Measurements from ENCODE around the gene KIF6.
"Not testable (repeated sequence)": the region's sequence is repeated elsewhere in the genome, so short reads cannot be mapped to it uniquely, and the experiment has no call there.

Gene KIF6

DNA sequence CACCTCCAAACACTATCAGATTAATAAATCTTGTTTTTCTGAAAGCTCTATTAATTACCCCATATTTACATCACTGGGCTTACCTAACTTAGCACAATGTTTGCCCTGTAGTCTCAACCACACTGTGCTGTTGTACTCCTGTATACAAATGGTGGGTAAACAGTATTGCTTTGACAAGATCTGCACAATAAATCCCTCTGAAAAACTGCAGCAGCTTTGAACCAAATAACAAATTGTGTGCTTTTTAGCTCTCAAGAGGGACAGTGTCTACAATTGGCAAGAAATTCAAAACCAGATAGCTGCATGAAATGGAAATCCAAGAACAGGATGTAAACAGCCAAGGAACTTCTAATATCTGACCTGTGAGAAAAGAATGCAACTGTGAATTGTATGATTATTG lies 10.4 kb downstream of the KIF6 start:
- no peak for DNase-seq (ENCODE audit: low read depth, low spot score)

- no peak for DNase-seq (ENCODE audit: low read depth, low spot score)
These were observed 17.1 kb downstream of the KIF6 start for GRCh38 chr6:39707962-39708683.

- no peak for DNase-seq (ENCODE audit: low read depth, low spot score)
These were observed 18.3 kb downstream of the KIF6 start for GRCh38 chr6:39706819-39707335.

- DNase-seq (ENCODE audit: low read depth, low spot score), result no peak
These were observed 22.9 kb downstream of the KIF6 start for GRCh38 chr6:39702265-39702664.

DNA sequence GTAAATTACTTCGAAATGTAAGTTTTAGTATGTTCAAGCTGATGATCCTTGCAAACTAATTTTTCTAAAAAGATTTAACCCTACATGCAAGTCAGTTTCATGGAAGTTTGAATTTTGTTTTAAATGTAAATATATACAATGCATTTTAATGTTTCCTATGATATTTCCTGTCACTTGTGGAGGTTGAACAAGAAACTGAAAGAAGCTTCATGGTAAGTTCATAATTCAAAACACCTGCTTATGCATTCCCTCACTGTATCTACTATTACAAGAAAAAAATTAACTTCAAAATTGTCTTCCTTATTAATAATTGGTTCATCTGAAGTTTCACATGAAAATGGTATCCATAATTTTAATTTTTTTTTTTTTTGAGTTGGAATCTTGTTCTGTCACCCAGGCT lies 24.8 kb downstream of the KIF6 start:
- DNase-seq (ENCODE audit: low read depth, low spot score), result no peak

- no peak for DNase-seq (ENCODE audit: low read depth, low spot score)
These were observed 26.4 kb downstream of the KIF6 start for GRCh38 chr6:39698789-39699188.

DNA sequence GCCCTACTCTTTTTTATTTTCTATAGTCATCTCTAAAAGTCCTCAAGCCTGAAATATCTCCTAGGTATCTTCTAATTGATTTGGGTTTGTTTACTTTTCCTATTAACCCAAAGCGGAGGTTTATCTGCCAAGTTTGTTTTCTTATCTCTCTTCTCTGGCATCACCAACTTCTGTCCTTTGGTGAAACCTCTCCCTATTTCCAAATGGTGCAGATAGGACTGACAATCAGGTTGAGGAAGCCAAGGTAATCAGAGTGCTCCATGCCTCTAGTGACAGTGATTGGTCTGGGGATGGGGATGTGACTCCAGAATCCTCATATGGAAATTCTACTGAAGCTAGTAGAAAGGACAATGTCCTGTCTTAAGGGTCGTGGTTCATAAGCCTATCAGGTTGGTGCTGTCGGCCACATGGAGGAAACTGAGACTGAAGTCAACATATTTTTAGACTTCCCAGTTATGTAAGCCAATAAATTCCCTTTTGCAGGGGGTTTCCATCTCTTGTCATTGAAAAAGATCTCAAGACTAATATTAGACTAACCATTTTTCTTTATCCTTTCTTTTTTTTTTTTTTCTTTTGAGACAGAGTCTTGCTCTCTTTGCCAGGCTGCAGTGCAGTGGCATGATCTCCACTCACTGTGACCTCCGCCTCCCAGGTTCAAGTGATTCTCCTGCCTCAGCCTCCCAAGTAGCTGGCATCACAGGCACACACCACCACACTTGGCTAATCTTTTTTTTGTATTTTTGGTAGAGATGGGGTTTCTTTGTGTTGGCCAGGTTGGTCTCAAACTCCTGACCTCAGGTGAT lies 28.0 kb downstream of the KIF6 start:
- DNase-seq (ENCODE audit: low read depth, low spot score), result no peak

- no peak for DNase-seq (ENCODE audit: low read depth, low spot score)
These were observed 29.8 kb downstream of the KIF6 start for GRCh38 chr6:39695447-39695846.

DNA sequence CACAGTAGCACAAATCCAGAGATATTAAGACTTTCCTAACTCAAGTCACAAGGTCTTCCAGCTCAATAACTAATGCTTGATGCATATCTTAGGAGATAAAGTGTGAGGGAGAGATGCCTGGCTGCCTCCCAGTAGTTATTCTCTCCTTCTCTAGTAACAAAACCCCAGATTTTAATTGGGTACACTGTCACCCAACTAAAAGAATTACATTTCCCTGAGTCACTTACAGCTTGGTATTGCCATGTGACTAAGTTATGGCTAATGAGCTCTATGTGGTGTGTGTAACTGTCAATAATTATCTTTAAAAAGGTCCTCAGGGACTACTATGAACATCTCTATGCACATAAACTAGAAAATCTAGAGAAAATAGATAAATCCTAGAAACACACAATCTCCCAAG lies 32.0 kb downstream of the KIF6 start:
- no peak for DNase-seq (ENCODE audit: low read depth, low spot score)

DNA sequence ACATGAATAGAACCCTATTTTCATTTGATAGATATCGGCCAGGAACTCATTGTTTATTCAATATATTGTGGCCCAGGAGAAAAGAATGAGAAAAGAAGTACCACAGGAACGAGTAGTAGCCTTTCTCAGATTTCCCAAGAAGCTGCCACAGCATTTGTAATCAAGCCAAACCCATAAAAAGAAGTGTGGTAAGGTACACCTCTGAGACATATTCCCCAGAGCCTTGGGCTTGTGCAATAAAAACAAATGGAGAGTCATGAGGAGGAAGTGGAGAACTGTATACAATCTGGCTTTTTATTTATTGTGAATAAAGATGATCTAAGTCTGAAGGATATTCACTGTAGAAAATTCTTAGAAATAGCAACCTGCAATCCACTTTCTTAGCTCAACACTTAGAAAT lies 36.7 kb downstream of the KIF6 start:
- no peak for DNase-seq (ENCODE audit: low read depth, low spot score)

DNA sequence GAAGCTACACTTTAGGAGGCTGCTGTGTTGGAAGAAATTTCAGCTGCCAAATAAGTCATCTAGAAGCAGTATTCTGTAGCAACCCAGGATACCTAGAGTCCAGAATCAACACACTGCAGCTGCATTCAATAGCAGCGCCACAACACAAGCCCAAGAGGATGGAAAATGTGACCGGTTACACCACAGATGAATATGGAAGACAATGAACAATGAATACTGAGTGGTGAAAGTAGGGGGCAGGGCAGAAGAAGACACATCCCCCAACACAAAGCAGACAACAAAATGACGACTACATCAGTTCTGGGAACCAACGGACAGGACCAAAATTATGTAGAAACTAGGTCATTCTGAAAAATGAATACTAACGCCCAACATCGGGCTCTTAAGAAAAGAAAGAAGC lies 38.2 kb downstream of the KIF6 start:
- DNase-seq (ENCODE audit: low read depth, low spot score), result no peak

DNA sequence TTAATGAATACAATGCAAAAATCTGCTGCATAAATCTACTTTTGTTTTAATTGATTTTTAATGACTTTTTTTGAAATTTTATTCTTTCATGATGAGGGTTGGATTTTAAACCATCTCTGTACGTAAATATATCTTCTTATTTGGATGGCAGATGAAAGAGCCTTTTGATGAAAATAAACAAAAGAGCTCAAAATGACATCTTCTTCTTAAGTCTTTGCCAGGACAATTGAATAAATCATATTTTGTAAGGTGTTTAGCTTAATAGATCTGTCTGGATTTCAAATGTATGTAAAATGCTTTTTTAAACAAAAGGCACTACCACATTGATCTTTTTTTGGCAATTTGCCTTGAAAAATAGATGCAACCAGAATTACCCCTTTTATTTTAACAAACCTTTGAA lies 39.3 kb downstream of the KIF6 start:
- no peak for DNase-seq (ENCODE audit: low read depth, low spot score)

DNA sequence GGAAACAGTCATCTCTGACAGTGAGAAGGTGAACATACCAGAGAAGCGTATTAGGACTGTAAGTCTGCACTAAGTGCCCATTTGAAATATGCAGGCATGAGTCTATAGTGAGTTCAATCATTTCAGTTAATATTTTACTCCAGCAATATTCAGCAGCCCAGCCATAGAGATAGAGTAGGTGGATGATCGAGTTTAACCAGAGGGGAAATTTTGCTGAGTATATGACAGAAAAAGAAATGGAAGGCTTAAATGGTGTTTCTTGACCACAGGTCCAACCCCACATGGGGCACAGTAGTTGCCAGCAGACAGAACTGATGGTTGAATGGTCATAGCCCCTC lies 39.8 kb downstream of the KIF6 start:
- no peak for DNase-seq (ENCODE audit: low read depth, low spot score)

DNA sequence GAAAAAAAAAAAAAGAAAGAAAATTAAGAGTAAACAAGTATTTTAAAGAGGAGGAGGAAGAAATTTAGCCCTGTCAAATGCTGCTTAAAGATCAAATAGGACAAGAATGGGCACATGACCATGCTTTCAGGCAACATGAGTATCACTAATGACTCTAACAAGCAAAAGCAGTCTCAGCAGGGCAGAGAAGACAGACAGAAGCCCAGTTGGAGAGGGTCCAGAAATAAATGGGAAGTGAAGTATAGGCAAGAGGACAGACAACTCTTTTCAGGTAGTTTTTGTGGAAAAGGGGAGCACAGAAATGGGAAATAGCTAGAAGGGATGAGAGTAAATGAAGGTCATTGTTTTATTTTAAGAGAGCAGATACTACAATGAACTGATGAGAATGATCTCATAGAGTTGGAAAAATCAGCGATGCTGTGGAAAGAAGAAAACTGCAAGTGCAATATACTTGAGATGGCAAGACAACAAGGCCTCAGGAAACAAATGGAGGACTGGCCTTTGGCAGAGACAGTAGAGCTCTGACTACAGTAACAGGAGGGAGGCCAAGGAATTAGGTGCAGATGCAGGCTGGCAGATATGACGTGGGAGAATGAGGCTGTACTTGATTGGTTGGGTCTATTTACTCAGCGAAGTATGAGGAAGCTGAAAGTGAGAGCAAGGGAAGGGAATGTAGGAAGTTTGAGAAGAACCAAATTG lies 40.3 kb downstream of the KIF6 start:
- DNase-seq (ENCODE audit: low read depth, low spot score), result no peak

DNA sequence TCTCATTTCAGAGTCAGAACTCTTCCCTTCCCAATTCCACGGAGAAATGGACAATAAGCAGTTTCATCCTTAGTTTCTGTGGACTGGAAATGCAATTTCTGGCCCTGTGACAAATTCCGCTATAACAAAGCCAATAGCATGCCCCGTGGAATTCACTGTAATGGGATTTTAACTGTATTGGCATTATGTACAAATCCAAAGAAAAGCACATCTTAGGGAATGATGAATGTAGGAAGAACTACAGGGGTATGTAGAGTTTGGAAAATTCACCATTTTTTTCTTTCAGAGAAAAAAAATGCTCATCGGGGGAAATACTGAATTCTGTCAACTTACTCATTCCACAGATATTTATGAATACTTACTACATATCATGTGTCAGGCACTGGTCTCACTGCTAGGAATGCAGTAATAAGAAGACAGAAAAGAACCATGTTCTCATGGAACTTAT lies 43.5 kb downstream of the KIF6 start:
- DNase-seq (ENCODE audit: low read depth, low spot score), result no peak

- no peak for DNase-seq (ENCODE audit: low read depth, low spot score)
These were observed 46.3 kb downstream of the KIF6 start for GRCh38 chr6:39678914-39679313.

DNA sequence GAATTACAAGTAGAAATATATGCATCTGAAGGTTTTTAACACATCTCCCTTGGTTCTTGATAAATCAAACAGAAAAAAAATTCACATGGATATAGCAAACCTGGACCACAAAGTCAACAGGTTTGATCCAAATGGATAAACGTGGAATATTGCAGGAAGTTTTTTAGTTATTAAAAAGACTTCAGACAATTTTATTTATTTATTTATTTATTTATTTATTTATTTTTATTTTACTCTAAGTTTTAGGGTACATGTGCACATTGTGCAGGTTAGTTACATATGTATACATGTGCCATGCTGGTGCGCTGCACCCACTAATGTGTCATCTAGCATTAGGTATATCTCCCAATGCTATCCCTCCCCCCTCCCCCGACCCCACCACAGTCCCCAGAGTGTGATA lies 47.9 kb downstream of the KIF6 start:
- DNase-seq (ENCODE audit: low read depth, low spot score), result not testable (repeated sequence)

DNA sequence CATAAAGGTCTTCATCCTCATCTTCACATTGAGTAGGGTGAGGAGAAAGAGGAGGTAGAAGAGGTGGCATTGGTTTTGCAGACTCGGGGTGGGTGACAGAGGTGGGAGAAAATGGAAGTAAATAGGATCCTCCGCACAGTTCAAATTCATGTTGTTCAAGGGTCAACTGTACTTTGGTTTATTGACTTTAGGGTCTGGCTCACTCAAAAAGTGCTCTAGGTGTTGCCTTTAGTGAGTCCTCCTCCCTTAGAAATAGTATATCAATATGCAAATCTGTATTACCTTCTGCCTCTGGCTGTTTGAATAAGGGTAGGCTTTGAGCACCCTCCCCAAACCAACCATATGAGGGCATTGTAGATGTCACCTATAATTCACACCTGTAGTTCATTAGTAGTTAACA lies 54.7 kb downstream of the KIF6 start:
- DNase-seq (ENCODE audit: low read depth, low spot score), result no peak

- DNase-seq (ENCODE audit: low read depth, low spot score), result no peak
These were observed 55.2 kb downstream of the KIF6 start for GRCh38 chr6:39669973-39670342.

- no peak for DNase-seq (ENCODE audit: low read depth, low spot score)
These were observed 55.8 kb downstream of the KIF6 start for GRCh38 chr6:39669207-39669972.

DNA sequence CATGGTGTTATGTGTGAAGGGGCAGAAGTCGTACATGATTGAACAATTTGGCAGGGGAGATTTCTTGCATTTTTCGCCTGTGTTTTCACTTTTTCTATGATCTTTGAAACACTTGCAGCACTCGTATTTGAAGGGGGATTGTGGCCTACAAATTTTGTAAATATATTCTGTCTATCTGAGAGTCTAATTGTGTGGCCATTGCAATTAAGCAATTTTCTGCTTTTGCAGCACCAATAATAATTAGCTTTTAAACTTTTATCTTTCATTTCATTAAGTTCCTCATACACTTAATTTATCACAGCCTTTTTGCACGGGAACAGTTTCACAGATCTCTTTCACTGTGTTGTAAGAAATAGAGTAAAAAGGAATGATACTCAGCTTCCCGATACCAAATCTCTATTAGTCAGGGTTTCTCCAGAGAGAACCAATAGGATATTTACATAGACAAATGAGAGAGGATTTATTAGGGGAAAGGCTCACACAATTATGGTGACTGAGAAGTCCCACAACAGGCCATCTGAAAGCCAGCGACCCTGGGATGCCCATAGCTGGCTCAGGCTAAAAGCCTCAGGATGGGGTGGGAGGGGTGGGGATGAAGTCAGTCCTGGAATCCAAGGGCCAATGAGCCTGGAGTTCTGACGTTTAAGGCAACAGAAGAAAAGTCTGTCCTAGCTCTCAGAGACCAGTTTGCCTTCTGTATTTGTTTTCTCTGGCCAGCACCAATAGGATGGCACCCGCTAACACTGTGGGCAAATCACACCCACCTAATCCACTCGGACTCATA lies 58.3 kb downstream of the KIF6 start:
- DNase-seq (ENCODE audit: low read depth, low spot score), result no peak

All from activated CD4-positive, CD25-positive, alpha-beta regulatory T cell treated with anti-CD3 and anti-CD28 coated beads, Interleukin-2, amount 50 U/mL, for 16 hours (primary cell).